Erythroblast (primary cell): ENCODE data around the gene SLC25A22.

Source experiments
- DNase-seq, 2 experiments: peaks; one replicate each; lab custom pipeline; 2025; lab: John Stamatoyannopoulos, UW
- GATA1 ChIP-seq: IDR thresholded peaks from 2 replicates; pipeline ENCODE4 v1.6.1; 2011; ENCODE audit warnings: low read depth, mild to moderate bottlenecking, control low read depth, low read length, moderate library complexity
- POLR2A ChIP-seq: IDR thresholded peaks from 2 replicates; pipeline ENCODE4 v1.6.1; 2011; ENCODE audit warnings: mild to moderate bottlenecking, low read length

The SLC25A22 gene

DNA sequence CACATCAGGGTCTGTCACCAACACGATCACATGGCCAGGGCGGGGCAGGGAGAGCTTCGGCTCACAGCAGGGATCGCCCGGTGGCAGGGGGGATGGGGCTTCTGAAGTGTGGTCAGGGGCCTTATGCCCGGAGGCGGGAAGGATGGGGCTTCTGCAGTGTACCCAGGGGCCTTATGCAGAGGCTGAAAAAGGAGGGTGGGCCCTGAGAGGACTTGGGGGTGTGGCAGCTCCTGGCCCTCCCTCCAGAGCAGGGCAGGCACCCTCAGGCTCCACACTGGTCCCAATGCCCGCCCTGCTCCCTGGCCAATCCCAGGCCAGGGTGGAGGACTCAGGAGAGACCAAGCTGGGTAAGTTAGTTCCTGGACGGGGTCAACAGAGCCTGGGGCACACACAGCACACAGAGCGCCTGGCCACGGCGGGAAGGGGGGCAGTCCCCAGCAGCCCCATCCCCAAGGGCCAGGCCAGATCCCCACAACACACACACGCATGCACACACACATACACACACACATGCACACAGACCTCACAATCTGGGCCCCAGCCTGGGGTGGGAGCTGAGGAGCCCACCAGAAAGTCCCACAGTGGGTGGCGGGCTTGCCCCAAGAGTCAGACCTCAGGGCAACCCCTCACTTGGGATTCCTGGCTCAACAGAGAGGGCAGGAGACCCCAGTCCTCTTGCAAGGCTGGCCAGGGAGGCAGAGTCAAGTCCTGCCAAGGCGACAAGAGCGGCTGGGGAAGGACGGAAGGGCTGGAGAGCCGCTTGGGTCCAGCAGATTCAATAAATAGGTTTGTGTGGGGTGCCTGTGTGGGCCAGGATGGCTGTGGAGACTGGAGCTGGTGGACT is 7.1 kb downstream of the SLC25A22 start:
- TF ChIP-seq POLR2A (no peak), GATA1 (no peak)
- DNase-seq: no peak

DNA sequence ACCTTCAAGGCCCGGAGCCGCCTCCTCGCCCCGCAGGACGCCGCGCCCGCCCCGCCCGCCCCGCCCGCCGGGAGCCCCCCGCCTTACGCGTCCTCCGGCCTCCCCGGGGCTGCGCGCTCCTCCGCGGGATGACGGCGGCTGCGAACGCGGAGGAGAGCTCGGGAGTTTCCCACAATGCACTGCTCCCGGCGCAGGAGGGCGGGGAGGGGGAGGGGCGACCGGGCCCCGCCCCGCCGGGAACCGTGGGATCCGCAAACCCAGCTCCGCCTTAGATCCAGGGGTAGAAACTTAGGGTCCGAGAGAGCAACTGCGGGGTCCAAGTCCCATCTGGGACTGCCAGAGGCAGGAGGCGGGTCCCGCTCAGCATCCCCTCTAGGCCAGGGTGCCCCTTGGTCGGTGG is 8.1 kb downstream of the SLC25A22 start, which contains the start of gene CEND1:
Gene CEND1, minus strand, starts transcription at position 148 of the 400 bp plus-strand sequence. CDS start 1,514 bp downstream, outside the sequence.
- peak in 1 of 2 experiments; percentile 41 for DNase-seq
- TF ChIP-seq GATA1 (no peak), POLR2A (no peak)

DNA sequence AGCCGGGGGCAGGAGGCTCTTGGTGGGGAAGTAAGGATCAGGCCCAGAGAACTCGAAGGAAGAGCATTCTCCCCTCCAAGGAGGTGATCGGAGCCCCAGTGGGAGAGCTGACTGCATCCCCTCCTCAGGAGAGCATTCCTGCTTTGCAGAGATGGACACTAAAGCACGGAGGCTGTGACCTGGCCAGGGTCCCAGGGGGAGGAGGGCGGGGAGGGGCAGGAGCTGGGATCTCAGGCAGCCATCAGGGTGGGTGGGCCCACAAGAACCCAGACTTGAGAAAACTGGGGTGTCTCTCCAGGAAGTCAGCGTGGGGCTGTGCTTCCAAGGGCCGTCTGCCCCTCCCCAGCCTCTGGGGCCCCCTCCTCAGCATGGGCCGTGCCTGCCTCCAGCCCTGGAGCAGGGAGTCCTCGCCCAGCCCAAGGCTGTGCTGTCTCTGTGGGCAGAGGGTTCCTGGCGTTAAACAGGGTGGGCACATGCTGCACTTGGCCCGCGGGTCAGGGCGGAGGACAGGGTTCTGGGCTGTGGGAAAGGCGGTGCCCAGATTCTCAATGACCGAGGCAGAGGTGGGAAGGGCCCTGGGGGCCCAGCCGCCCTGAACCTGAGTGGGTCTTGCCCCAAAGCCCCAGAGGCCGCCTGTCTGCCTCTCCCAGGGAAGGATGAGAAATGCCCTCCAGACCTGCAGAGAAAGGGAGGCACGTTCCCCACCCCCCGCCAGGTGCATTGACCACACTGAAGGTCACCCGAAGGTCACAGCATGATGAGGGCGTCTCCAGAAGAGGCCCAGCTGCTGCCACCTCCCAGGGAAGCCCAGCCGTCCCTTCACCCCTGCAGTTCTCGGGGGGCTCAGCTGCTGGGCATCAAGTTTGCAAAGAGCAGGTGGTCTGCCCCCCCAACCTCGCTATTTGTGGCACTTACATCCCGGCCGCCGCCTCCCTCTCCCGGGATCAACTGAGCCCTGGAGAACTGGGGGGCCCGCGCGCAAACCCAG is 8.8 kb downstream of the SLC25A22 start:
- no peak for TF ChIP-seq GATA1
- no peak for TF ChIP-seq POLR2A
- no peak for DNase-seq

DNA sequence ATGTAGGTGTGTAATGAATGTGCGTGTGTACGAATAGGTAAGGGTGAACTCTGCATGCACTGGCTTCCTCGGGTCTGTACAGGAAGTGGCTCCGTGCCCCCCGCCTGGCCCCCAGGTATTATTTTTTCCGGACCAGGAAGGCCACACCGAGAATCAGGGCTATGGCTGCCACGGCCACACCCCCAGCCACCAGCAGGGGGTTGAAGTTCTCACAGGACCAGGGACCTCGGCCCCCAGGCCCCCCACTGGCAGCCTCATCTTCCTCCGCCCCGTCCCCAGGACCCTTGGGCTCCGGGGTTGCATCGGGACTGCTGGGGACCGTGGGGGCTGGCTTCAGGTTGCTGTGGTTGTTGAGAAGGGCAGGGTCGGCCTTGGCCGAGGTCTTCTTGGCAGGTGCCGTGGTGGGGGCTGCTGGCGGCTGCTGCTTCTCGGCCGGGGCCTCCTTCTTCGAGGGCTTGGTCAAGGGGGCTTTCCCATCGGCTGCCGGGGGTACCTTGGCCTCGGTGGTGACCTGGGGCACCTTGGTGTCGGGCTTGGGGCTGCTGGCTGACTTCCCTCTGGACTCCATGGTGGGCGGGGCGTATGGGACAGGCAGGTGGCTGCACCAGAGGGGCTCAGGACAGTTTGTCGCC is 10.0 kb downstream of the SLC25A22 start:
- TF ChIP-seq GATA1 (no peak), POLR2A (no peak)
- DNase-seq: no peak

DNA sequence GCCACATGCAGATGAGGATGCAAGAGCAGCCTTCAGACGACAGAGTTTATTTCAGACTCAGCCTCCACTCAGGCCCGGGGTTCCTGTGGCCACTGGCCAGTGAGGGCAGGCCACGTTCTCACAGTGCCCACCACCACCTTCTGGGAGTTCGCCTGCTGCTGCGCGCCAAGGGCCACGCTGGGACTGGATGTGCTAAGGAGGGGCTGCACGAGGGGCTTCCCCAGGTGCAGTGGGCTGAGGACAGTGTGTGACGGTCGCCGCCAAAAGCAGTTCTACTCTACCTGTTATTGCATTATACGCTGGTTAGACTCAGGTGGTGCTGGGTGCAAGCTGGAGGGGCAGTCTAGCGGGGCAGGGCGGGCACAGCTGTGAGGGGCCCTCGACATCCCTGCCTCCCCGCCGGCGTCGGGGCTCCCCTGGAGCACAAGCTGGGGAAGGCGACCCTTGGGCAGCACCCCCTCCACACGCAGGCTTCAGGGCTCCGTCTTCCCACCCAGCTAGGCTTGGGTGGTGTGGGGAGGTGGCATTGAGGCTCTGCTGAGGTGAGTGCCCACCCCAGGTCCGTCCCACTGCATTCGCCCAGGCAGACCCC is 10.9 kb downstream of the SLC25A22 start:
- TF ChIP-seq GATA1: no peak
- TF ChIP-seq POLR2A: no peak
- DNase-seq: no peak

DNA sequence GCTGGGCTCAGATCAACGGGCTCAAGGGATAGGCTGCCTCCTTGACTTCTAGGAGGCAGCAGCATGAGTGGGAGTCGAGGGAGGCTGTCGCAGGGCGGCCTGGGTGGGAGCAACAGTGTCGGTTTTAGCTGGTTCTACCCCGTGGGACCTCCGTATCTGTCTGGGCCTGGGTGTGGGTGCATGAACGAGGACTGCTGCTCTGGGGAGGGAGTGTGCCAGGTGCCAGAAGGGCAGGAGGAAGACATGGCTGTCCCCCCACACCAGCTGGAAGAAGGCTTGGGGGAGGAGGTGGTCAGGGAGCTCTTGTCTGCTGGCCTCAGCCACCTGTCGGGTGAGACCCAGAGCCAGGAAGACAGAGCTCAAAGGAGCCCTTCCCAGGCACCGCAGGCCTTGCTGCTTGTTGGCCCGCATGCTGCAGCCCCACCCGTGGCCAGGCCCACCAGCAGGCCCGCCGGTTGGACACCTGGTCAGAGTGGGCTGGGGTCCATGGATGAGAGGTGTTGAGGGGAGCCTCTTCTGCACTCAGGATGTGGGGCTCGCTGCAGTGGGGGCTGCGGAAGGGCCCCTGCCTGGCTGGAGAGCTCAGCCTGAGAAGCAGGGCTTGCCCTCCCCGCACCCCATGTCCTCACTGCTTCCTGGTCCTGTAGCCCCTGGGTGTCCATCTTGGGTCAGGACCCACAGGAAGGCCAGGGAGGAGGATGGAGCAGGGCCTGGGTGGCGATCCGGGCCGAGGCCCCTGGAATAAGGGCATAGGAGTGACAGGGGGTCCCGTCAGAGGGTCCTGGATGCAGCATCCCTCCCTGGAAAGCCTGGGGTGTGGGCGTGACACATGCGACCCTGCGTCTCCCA is 11.6 kb downstream of the SLC25A22 start:
- DNase-seq: no peak
- TF ChIP-seq GATA1: no peak
- no peak for TF ChIP-seq POLR2A

DNA sequence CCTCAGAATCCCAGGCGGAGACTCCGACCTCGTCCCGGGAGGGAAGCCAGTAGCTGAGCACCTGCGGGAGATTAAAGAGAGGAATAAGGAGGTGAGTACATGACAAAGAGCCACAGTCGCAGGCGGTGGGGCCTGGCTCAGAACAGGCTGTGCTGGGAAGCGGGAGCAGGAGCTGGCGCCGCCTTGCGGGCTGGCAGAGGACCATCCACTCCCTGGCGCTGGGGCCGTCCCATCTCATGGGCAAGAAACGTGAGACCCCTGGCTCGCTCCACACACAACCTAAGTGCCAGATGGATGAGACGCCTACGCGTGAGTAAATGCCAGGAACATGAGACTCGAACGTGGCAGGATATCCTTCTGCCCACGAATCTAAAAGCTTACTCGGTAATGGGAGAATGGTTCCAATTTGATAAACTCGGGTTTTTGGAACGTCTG is 14.5 kb downstream of the SLC25A22 start:
- DNase-seq: peak; percentile 67 to 76
- TF ChIP-seq GATA1: no peak
- TF ChIP-seq POLR2A: no peak

DNA sequence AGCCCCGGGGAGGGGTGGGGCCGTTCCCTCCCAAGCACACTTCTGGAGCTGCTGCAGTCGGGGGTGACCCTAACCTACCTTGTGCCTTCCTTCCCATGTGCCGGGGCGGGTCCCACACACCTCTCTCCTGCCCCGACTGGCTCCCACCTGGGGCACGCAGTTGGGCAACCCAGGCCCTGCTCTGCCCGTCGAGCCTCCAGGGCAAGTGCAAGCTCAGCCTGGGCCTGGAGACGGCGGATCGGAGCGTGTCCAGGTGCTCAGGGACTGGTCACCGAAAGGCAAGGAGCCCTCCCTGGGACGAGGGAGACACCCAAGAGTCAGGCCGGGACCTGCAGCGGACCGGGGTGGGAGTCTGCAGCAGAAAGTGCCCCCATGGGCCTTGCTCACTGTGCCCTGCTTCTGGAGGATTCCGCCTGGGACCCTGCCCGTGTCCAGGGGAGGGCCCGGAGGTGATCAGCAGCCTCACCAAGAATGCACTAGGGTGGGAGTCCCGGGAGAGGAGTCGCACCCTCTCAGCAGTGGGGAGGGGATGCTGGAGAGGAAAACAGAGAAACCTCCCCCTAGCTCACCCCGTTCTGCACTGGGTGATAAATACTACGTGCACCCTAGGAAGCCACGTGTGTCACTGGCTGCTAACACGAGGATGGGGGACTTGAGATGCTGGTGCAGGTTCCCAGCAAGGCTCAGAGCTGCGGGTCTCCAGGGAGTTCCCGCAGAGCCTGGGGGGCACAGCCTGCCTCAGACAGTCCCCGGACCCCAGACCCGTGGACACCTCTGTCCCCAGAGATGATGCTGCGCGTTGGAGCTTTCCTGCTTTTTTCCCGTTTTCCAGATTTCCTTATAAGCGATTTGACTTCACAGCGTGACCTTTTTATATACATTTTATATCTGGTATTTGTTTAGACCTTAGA is 15.6 kb downstream of the SLC25A22 start:
- TF ChIP-seq POLR2A: no peak
- TF ChIP-seq GATA1: no peak
- no peak for DNase-seq

DNA sequence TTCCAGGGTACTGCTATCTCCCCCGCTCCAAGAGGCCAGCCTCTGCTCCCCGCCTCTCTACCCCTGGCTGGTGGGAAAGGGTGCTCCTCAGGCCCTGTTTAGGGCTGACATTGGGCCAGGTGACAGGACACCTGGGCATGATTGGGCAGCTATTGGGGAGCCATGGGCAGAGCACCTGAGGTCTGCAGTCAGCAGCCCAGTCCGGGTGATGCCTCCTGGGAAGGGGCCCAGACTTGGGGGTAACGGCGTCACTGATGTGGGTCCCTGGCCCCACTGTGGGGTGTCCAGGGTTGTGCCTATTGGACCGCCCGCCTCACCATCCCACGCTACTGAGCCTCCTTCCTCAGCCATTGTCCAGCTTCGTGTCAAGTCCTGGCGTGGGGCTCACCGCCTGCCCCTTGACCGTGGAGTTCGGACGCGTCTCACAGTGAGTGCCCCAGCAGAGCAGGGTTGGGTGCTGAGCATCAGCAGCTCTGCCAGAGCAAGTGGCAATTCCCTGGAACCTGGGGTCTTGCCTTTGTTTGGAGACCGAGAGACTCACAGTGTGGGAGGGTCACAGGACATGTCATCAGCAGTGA is 18.0 kb downstream of the SLC25A22 start:
- DNase-seq: no peak
- TF ChIP-seq GATA1: no peak
- no peak for TF ChIP-seq POLR2A

DNA sequence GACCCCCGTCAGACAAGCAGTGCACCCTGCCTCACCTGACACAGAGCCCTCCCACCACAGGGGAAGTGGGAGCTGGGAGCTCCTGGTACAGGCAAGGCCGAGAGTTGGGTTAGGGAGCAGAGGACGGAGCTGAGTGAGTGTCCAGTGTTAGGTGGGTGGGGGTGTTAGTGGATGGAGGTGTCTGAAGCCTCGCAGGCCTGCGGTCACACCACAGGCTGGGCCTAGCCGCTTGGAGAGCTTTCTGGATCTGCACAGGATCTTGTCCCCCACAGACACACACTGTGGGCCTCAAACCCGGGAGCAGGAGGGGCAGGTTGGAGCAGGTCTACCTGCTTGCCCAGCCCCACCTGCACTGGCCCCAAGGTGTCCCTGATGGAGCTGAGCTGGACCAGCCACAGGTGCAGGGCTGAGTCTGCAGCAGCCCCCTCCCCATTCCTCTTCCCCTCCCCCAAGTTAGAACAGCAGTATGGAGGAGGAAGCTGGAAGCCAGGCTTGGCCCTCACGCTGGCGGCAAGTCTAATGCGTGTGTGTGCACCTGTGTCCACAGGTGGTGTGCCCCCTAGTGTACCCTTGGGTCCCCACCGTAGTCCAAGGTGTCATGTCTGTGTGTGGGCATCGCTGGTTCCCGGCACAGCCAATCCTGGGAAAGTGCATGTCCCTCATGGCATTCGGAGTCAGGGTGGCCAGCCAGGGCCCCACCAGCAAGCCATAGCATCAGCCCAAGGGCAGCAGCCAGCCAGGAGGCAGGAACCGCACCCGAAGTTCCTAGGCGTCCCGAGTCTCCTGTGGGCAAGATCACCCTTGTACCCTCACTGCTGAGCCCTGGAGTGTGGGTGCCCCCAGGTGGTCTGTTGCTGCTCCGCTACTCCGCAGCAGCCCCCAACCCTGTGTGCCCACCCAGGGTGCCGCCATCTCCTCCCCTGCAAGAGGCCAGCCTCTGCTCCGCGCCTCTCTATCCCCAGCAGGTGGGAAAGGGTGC is 18.8 kb downstream of the SLC25A22 start:
- no peak for DNase-seq
- no peak for TF ChIP-seq POLR2A
- TF ChIP-seq GATA1: no peak
